SH-SY5Y (cell line): ENCODE measurements around the gene GCNT3.

Source experiments
- GATA2 ChIP-seq: IDR thresholded peaks from 2 replicates; pipeline ENCODE4 v1.6.1; 2011; ENCODE audit warnings: mild to moderate bottlenecking, low read depth, low read length
- GATA3 ChIP-seq: IDR thresholded peaks from 2 replicates; pipeline ENCODE4 v1.6.1; 2011; ENCODE audit warnings: low read depth, mild to moderate bottlenecking, low read length, moderate library complexity

DNA sequence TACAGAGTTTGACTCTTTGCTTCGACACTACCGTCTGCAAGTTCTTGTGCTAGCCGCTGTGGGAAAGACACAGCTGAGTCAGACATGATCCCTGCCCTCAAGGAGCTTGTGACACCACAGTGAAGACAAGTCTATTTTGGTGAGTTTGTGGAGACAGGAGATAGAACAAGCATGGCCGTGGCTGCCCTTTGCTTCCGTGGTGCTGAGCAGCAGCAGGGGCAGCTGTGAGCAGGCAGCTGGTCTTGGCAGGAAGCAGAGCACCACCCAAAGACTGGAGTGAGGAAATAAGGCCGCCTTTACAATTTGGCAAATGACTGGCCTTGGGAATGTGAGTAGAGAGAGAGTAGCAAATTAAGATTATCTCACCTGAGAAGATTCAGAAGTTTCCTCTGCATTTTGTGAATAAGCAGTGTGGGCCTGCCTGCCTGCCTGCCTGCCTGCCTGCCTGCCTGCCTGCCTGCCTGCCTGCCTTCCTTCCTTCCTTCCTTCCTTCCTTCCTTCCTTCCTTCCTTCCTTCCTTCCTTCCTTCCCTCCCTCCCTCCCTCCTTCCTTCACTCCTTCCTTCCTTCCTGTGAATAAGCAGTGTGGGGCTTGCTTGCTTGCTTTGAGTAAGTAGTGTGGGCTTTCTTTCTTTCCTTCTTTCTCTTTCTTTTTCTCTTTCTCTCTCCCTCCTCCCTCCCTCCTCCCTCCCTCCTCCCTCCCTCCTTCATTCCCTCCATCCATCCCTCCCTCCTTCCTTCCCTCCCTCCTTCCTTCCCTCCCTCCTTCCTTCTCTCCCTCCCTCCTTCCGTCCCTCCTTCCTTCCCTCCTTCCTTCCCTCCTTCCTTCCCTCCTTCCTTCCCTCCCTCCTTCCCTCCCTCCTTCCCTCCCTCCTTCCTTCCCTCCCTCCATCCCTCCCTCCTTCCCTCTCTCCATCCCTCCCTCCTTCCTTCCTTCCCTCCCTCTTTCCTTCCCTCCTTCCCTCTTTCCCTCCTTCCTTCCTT, 1.6 kb upstream of the GCNT3 start:
- no peak for TF ChIP-seq GATA3
- TF ChIP-seq GATA2, result no peak
